ENCODE measurements around the gene APMAP. TPM values are rescaled to one million over a fixed set of nuclear protein-coding genes. Genes with fewer than 3 reads are reported as not detected.

The APMAP gene
- total RNA-seq, 2 experiments from 2014 or later: 46.9 to 50.9 TPM

- Mint-ChIP-seq H3K27ac (no peak overlapping the region), H3K27me3 (ENCODE audit: low read depth) (no peaks in the 10 kb centered on the region)
- CTCF ChIA-PET: interaction anchor here (1.1 kb wide), 1 partner anchor 61 kb away, joined by 4 read pairs; no protein-coding TSS in a partner anchor
Observed at GRCh38 chr20:24990810-24991252, 1.7 kb downstream of the APMAP start.

DNA sequence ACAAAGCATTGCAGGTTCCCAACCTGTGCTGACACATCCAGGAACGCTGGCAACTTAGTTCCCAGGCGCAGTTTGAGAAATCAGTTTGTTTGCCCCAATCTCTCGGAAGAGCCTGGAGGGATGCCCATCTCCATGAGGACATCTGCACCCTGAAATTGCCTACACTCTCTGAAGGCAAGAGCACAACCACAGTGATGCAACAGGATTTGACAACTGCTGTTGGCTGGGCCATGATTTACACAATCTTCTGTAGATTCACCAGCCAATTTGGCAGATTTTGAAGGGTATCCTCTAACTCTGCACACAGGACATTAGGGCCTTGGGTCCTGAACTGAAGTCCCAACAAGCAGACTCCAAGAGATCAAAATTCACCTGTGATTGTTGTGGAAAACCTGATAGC, 3.4 kb downstream of the APMAP start:
- intact Hi-C loops (cut with micrococcal nuclease): no loop called here
- peaks cover 69% of the 10 kb centered on the region for H3K4me1 Mint-ChIP-seq (ENCODE audit: low read depth)
- CTCF ChIA-PET: no interaction called here
- no peak overlapping the region for H3K4me3 Mint-ChIP-seq
- no peak for DNase-seq
- no peak overlapping the region for H3K27ac Mint-ChIP-seq
- H3K36me3 Mint-ChIP-seq (ENCODE audit: low read depth): peaks cover 16% of the 10 kb centered on the region
- H3K27me3 Mint-ChIP-seq (ENCODE audit: low read depth): no peaks in the 10 kb centered on the region
- no peaks in the 10 kb centered on the region for H3K9me3 Mint-ChIP-seq

More at GRCh38 chr20:24990810-24991252, 1.7 kb downstream of the APMAP start:
- H3K9me3 Mint-ChIP-seq: no peaks in the 10 kb centered on the region
- H3K4me3 Mint-ChIP-seq: peak overlapping the region; percentile 89
- intact Hi-C loops (cut with micrococcal nuclease): loop anchor here (5.0 kb wide), 1 partner anchor 631 kb away; the partner anchor contains the start of gene NANP
- H3K36me3 Mint-ChIP-seq (ENCODE audit: low read depth): peaks cover 14% of the 10 kb centered on the region
- DNase-seq: no peak
- peaks cover 72% of the 10 kb centered on the region for H3K4me1 Mint-ChIP-seq (ENCODE audit: low read depth)

GRCh38 chr20:24987873-24988835, 4.4 kb downstream of the APMAP start:
- no peak overlapping the region for H3K4me3 Mint-ChIP-seq
- peaks cover 22% of the 10 kb centered on the region for H3K36me3 Mint-ChIP-seq (ENCODE audit: low read depth)
- no peak overlapping the region for H3K27ac Mint-ChIP-seq
- intact Hi-C loops (cut with micrococcal nuclease): no loop called here
- H3K4me1 Mint-ChIP-seq (ENCODE audit: low read depth): peaks cover 60% of the 10 kb centered on the region
- H3K27me3 Mint-ChIP-seq (ENCODE audit: low read depth): no peaks in the 10 kb centered on the region
- H3K9me3 Mint-ChIP-seq: no peaks in the 10 kb centered on the region
- CTCF ChIA-PET: interaction anchor here (0.7 kb wide), 1 partner anchor 74 kb away, joined by 3 read pairs; no protein-coding TSS in a partner anchor
- no peak for DNase-seq

DNA sequence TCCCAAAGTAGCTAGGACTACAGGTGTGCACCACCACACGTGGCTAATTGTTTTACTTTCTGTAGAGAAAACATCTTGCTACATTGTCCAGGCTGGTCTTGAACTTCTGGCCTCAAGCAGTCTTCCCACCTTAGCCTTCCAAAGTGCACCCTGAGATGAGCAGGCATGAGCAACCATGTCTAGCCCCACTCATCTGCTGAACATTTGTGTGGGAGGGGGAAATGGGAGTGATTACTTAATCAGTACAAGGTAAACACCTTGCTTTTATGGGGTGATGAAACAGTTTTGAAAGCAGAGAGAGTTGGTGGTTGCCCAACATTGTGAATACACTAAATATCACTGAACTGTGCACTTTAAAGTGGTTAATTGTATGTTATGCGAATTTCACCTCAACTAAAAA, 5.3 kb downstream of the APMAP start:
- H3K4me3 Mint-ChIP-seq: no peak overlapping the region
- no peak overlapping the region for H3K27ac Mint-ChIP-seq
- intact Hi-C loops (cut with micrococcal nuclease): no loop called here
- no peaks in the 10 kb centered on the region for H3K27me3 Mint-ChIP-seq (ENCODE audit: low read depth)
- peaks cover 29% of the 10 kb centered on the region for H3K36me3 Mint-ChIP-seq (ENCODE audit: low read depth)
- CTCF ChIA-PET: interaction anchor here (1.1 kb wide), 1 partner anchor 191 kb away, joined by 3 read pairs; no protein-coding TSS in a partner anchor
- DNase-seq: peak; percentile 33
- H3K9me3 Mint-ChIP-seq: no peaks in the 10 kb centered on the region
- peaks cover 62% of the 10 kb centered on the region for H3K4me1 Mint-ChIP-seq (ENCODE audit: low read depth)

- Mint-ChIP-seq H3K36me3 (ENCODE audit: low read depth) (peaks cover 34% of the 10 kb centered on the region), H3K4me1 (ENCODE audit: low read depth) (peaks cover 62% of the 10 kb centered on the region), H3K9me3 (no peaks in the 10 kb centered on the region), H3K27ac (no peak overlapping the region), H3K4me3 (no peak overlapping the region), H3K27me3 (ENCODE audit: low read depth) (no peaks in the 10 kb centered on the region)
- DNase-seq: no peak
- intact Hi-C loops (cut with micrococcal nuclease): no loop called here
- CTCF ChIA-PET: interaction anchor here (1.1 to 1.2 kb wide), 2 partner anchors 9 to 192 kb away, joined by 3 to 4 read pairs; no protein-coding TSS in a partner anchor
Observed at GRCh38 chr20:24986436-24987015, 6.0 kb downstream of the APMAP start.

GRCh38 chr20:24985802-24986201, 6.7 kb downstream of the APMAP start:
- CTCF ChIA-PET: interaction anchor here (1.2 kb wide), 1 partner anchor 8 kb away, joined by 4 read pairs; no protein-coding TSS in a partner anchor
- Mint-ChIP-seq H3K36me3 (ENCODE audit: low read depth) (peaks cover 41% of the 10 kb centered on the region), H3K4me1 (ENCODE audit: low read depth) (peaks cover 55% of the 10 kb centered on the region), H3K9me3 (no peaks in the 10 kb centered on the region), H3K27me3 (ENCODE audit: low read depth) (no peaks in the 10 kb centered on the region), H3K4me3 (no peak overlapping the region), H3K27ac (no peak overlapping the region)
- DNase-seq: no peak
- intact Hi-C loops (cut with micrococcal nuclease): no loop called here

DNA sequence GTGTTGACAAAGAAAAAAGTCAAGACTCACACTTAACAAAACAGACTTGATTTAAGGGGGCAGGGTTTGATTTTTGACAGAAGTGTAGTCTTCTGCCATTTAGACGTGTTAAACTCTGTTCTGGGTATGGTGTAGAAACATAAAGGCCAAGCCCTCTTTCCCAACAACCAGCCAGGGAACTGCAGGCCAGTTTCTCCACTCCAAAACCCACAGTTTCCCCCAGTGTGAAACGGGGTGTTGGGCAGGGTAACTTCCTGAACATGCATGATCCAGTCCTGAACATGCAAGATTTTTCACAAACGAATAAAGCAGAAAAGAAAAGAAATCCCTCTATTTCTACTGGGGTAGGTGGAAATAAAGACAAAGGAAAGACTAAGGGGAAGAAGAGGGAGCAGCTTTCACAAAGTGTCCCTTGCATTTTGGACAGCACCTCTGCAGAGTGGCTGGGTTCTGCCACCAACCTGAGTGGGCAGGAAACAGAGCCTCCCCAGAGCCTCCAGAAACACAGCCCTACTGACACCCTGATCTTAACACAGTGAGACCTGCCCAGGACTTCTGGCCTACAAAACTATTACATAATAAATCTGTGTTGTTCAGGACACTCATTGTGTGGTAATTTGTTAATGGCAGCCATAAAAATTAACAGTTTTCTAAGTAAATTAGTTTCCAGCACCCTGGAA, 7.5 kb downstream of the APMAP start:
- DNase-seq: no peak
- Mint-ChIP-seq H3K9me3 (no peaks in the 10 kb centered on the region), H3K4me1 (ENCODE audit: low read depth) (peaks cover 48% of the 10 kb centered on the region), H3K36me3 (ENCODE audit: low read depth) (peaks cover 48% of the 10 kb centered on the region), H3K27ac (no peak overlapping the region), H3K4me3 (no peak overlapping the region), H3K27me3 (ENCODE audit: low read depth) (no peaks in the 10 kb centered on the region)
- intact Hi-C loops (cut with micrococcal nuclease): no loop called here
- CTCF ChIA-PET: interaction anchor here (1.2 kb wide), 1 partner anchor 7 kb away, joined by 4 read pairs; no protein-coding TSS in a partner anchor

- Mint-ChIP-seq H3K27ac (no peak overlapping the region), H3K4me1 (ENCODE audit: low read depth) (peaks cover 37% of the 10 kb centered on the region), H3K4me3 (no peak overlapping the region), H3K36me3 (ENCODE audit: low read depth) (peaks cover 54% of the 10 kb centered on the region), H3K27me3 (ENCODE audit: low read depth) (no peaks in the 10 kb centered on the region), H3K9me3 (no peaks in the 10 kb centered on the region)
- intact Hi-C loops (cut with micrococcal nuclease): no loop called here
- DNase-seq: no peak
- CTCF ChIA-PET: no interaction called here
Observed at GRCh38 chr20:24983896-24984295, 8.7 kb downstream of the APMAP start.

DNA sequence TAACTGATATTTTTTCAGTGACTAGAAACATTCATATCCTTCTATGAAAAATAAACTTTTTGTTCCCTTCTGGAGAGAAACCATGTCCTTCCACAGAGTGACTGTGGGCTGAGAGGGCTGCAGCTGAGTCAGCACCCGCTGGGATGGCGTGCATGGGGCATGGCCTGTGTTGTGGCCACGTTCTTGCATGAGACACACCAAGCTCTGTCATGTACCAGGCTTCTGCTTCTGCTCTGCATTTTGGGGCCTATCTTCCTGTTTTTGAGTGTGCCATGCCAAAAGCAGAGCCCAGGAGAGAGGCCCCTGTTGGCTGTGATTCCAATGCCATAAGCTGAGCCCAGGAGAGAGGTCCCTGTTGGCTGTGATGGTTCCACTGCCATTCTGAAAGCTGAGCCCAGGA, 10.8 kb downstream of the APMAP start:
- Mint-ChIP-seq H3K4me3 (no peak overlapping the region), H3K36me3 (ENCODE audit: low read depth) (peaks cover 69% of the 10 kb centered on the region), H3K27me3 (ENCODE audit: low read depth) (no peaks in the 10 kb centered on the region), H3K9me3 (peaks cover 1% of the 10 kb centered on the region), H3K4me1 (ENCODE audit: low read depth) (peaks cover 18% of the 10 kb centered on the region), H3K27ac (no peak overlapping the region)
- DNase-seq: no peak
- intact Hi-C loops (cut with micrococcal nuclease): no loop called here
- CTCF ChIA-PET: interaction anchor here (0.6 to 1.8 kb wide), 2 partner anchors 51 to 84 kb away, joined by 4 to 7 read pairs; no protein-coding TSS in a partner anchor

DNA sequence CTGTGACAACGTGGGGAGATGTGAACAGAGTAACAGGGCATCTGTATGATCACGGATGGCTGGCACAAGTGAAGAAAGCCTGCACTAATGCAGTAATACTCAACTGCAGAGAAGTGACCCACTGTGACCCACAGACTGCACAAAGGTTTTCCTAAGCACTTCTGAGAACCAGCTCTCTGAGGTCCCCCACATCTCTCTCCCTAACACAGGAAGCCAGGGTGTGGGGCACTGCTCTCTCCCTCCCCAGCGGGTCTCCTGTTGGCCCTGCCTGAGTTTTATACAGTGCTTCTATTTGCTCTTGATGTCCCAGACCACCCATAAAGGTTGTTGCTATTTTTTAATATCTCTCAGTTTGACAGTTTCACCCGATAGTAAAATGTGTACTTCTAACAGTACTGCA, 11.3 kb downstream of the APMAP start:
- no peak overlapping the region for H3K4me3 Mint-ChIP-seq
- no peak overlapping the region for H3K27ac Mint-ChIP-seq
- H3K4me1 Mint-ChIP-seq (ENCODE audit: low read depth): peaks cover 13% of the 10 kb centered on the region
- peaks cover 70% of the 10 kb centered on the region for H3K36me3 Mint-ChIP-seq (ENCODE audit: low read depth)
- H3K27me3 Mint-ChIP-seq (ENCODE audit: low read depth): no peaks in the 10 kb centered on the region
- intact Hi-C loops (cut with micrococcal nuclease): no loop called here
- H3K9me3 Mint-ChIP-seq: peaks cover 6% of the 10 kb centered on the region
- no peak for DNase-seq
- CTCF ChIA-PET: no interaction called here

- Mint-ChIP-seq H3K4me3 (no peak overlapping the region), H3K27me3 (ENCODE audit: low read depth) (no peaks in the 10 kb centered on the region), H3K9me3 (peaks cover 12% of the 10 kb centered on the region), H3K36me3 (ENCODE audit: low read depth) (peaks cover 78% of the 10 kb centered on the region), H3K4me1 (ENCODE audit: low read depth) (peaks cover 8% of the 10 kb centered on the region), H3K27ac (no peak overlapping the region)
- CTCF ChIA-PET: no interaction called here
- intact Hi-C loops (cut with micrococcal nuclease): no loop called here
- DNase-seq: no peak
Observed at GRCh38 chr20:24980291-24981053, 12.1 kb downstream of the APMAP start.
